H7 (cell line): ENCODE data around the gene RNF157. TPM values are rescaled to one million over a fixed set of nuclear protein-coding genes. Genes with fewer than 3 reads are reported as not detected.

Source experiments
- DNase-seq: peaks from one replicate; pipeline ENCODE4 v3.0.0; 2012
- H3K27me3 ChIP-seq: 2 replicates; pipeline ENCODE4 v1.6.0; 2011; ENCODE audit warnings: mild to moderate bottlenecking, low read length; ENCODE audit not compliant: control insufficient read depth, insufficient read depth
- H3K36me3 ChIP-seq: replicated peaks from 2 replicates; pipeline ENCODE4 v1.5.1; 2011; ENCODE audit warnings: low read length; ENCODE audit not compliant: control insufficient read depth, insufficient read depth
- H3K4me3 ChIP-seq: 2 replicates; pipeline ENCODE4 v1.5.1; 2011; ENCODE audit warnings: low read depth, mild to moderate bottlenecking, control low read depth, low read length, moderate library complexity; ENCODE audit not compliant: insufficient read depth
- total RNA-seq: library from RNA; depleted of rRNA; stranded (reverse); fragments of >200 nt; shearing (Covaris generic); gene quantifications from 2 replicates; pipeline ENCODE4 v1.2.3, GENCODE V29; 2014

Gene RNF157
- total RNA-seq, 1 experiment from 2014 or later, result 5.6 TPM

DNA sequence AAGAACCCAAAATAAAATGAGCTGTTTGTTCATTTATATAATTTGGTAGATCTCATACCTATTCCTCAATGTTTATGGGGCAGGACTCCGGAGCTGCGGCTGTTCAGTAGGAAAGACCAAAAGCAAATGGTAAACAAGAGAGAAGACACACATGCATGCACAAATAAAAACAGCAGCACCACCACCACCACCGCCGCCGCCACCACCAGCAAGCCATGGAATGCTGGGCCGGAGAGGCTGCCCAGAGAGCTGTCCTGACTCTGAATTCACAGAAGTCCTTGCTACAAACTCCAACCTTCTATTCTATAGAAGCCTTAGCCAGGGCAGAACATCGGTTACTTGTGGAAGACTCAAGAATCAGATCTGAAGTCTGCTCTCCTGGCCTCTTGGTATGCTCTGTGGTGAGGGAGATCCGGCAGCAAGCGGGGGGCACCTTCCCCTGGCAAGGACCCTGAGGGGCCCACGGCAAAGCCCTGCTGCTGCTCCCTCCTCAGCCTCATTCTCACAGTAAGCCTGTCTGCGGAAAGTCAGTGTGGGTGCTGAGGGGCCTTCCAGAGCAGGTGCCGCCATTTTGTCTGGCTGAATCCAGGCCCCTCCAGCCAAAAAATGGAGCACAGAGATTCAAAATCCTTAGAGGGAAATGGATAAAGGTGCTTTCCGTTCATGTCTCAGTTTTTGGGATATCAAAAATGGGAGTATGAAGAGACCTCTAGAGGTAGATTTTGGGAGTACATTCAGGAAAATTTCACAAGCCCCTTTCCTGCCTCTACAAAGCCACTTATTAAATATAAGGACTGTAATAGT is 92.9 kb downstream of the RNF157 start:
- H3K36me3 ChIP-seq, result no peaks in the 10 kb centered on the region
- H3K4me3 ChIP-seq, result no peak overlapping the region
- DNase-seq, result peak; percentile 71
- H3K27me3 ChIP-seq, result peaks cover 6% of the 10 kb centered on the region

DNA sequence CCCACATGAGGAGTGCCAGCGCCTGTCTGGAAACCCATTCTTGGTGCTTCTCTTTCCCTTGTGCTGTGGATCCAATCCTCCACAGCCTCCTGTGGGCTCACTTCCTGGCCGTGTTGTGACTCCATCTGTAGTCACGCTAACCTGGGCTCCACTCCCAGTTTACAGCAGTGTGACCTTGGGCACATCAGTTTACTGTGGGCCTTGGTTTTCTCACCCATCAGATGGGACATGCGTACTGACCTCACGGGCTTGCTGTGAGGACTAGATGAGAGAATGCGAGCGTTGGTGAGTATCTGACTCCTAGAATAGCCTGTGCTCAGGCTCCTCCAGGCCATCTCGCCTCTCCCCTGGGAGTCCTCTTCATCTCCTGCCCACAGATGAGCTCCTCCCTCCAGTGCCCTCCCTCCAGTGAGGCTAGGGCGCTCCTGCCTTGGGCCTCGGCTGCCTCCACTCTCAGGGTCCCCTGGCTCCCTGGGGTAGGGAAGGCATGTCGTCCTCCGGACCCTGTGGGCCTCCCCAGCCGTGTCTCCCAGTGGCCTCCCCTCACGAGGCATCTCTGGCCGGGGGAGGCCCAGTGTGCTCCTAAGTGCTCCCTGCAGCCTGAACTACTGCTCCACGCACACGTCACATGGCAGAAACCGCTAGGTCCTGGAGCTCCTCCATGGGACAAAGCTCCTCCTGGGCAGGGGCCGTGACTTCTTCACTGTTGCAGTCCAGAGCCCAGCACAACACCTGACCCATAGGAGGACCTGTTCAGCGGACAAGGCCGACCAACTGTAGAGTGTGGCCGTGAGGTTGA is 94.0 kb downstream of the RNF157 start:
- Histone ChIP-seq H3K4me3 (no peak overlapping the region), H3K27me3 (peaks cover 16% of the 10 kb centered on the region), H3K36me3 (no peaks in the 10 kb centered on the region)
- DNase-seq, result no peak

DNA sequence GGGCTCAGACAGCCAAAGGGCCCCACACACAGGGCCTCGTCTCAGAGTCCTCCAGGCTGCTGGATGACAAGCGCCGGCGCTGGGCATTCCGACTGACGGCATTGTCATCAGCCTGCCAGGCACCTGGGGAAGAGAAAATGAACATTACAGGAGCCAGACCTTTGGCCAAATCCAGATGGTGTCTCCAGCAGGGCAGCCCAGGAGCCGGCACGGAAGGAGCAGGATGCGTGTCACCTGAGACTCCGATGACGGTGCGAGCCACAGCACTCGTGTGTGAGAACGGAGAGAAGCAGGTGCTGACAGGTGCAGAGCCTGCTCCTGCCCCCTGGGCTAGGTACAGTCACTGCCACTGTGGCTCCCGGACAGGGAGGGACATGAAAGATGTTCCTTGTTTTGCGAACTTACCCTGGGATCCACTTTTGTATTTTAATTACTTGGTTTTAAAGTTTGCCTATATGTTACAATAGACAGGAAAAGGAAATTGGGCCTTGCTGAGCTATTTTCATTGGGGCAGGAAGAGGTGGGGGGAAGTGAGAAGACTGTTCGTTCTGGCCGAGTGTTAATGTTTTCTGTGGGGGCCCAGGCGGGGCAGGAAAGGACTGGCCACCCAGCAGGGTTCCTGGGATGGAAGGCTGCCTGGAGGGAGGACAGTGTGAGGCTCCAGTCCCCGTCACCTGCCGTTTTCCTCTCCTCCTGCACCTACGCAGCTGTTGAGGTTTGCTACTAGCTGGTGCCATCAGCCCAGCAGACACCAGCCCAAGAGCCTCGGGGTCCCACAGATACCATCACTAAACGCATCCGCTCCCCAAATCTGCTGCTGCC is 94.9 kb downstream of the RNF157 start:
- DNase-seq, result peak; percentile 65
- peaks cover 22% of the 10 kb centered on the region for H3K27me3 ChIP-seq
- no peaks in the 10 kb centered on the region for H3K36me3 ChIP-seq
- H3K4me3 ChIP-seq, result no peak overlapping the region

DNA sequence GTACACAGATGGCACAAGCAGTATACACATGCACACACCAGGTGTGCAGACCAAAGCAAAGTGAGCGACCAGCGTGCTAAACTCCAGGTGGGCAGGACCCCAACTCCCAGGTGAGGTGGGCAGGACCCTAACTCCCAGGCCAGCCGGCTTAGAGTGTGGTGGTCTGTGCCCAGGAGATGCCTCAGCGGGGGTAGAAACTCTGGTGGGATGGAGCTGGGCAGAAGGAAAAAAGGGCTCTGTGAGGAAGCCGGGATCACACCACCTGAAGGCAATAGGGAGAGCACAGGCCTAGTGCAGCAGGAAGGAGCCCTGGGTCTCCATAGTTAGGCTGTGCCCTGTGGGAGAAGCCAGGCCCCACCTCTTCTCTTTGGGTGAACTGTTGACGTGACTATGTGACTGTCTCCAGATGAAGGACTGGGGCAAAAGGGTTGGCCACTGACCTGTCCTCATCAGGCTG is 97.7 kb downstream of the RNF157 start:
- Histone ChIP-seq H3K36me3 (no peaks in the 10 kb centered on the region), H3K27me3 (peaks cover 50% of the 10 kb centered on the region), H3K4me3 (no peak overlapping the region)
- peak; percentile 52 for DNase-seq

DNA sequence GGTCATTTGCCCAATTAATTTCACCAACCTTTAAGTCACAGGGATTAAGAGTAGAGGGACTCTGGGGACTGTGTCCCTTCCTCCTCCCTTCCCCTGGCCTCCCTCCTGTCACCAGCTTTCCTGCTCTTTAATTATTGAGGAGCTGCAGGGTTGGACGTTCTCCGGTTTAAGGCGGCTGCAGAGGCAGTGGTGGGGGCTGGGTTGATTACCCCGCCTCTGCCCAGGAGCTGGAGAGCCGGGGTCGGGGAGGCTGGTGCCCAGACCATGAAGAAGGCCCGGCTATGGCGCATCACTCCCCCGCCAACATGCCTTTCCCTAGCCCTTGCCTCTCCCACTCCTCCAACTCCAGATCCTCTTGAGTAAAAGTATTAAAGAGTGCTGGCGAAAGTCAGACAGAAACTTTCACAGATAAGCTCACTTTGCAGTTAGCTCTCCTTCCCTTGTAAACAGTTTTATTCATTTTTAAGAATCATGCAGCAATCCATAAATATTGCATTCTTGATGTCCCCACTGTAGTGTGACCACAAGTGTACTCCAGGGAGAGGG is 98.2 kb downstream of the RNF157 start:
- Histone ChIP-seq H3K4me3 (peak overlapping the region; percentile 55), H3K36me3 (no peaks in the 10 kb centered on the region), H3K27me3 (peaks cover 55% of the 10 kb centered on the region)
- DNase-seq, result peak; percentile 66

DNA sequence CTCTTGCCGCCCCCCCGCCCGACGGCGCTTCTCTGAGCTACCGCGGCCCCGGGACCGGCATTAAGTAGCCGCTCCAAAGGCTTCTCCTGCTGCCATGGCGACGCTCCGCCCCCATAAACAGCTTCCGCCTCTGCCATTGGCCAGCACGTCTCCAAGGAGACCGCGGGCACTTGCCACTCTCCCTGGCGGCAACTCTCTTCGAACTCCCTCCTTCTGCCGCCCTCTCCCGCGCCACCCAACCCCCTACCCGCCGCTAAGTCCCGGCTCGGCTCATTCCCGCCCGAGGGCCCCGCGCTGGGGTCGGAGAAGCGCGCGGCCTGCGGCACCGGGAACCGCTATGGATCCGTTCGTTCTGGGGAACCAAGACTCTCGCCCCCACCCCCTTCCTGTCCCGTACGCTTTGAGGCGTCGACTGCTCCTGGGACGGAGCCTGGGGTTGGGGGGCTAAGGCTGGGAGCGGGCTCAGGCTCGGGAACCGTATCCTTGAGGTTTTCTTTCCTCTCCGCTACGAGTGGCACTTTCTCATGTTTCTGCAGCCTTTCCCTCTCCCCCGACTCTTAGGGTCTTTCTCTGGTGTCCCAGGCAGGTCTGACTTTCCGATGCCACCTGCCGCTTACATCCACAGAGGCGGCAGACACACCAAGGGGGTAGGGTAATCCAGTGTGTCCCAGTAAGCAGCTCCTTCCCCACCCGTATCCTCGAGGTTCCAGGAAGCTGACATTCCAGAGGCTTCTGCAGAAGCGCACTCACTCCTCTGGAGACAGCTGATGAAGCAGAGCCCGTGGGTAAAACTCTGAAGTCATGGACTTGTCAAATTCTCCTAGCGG is 98.9 kb downstream of the RNF157 start, which contains the start of gene FOXJ1:
Gene FOXJ1 (minus strand): TSS at position 34 of the 827 bp plus-strand sequence. CDS start 850 bp downstream, outside the sequence.
- Histone ChIP-seq H3K36me3 (no peaks in the 10 kb centered on the region), H3K4me3 (peak within 1 kb of the TSS; percentile 55), H3K27me3 (peaks cover 61% of the 10 kb centered on the region)
- DNase-seq, result peak; percentile 99

DNA sequence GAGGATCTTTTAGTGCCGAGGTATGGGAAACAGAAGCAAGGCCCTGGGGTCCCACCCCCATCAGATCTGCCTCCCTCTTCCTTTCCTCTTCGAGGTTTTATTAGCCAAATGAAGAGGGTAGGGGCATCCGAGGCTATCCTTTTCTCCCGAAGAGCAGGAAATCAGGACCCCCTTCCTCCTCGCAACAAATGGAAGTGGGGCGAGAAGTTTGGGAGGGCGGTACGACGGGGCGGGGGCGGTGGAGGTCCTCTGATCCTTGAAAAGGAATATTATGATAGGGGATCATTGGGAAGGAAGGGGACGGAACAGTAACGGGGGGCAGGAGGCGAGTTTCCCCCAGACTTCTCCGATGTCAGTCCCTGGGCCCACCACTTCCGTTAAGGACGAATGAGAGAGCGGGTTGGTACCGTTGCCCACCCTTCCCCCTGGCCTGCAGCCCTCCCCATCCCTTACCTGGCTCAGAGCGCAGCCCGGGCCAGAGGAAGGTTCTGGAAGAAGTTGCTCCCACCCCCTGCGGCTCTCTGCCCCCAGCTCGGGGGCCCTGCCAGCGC is 99.6 kb downstream of the RNF157 start:
- Histone ChIP-seq H3K36me3 (no peaks in the 10 kb centered on the region), H3K27me3 (peaks cover 68% of the 10 kb centered on the region), H3K4me3 (peak overlapping the region; percentile 55)
- DNase-seq, result peak; percentile 73

DNA sequence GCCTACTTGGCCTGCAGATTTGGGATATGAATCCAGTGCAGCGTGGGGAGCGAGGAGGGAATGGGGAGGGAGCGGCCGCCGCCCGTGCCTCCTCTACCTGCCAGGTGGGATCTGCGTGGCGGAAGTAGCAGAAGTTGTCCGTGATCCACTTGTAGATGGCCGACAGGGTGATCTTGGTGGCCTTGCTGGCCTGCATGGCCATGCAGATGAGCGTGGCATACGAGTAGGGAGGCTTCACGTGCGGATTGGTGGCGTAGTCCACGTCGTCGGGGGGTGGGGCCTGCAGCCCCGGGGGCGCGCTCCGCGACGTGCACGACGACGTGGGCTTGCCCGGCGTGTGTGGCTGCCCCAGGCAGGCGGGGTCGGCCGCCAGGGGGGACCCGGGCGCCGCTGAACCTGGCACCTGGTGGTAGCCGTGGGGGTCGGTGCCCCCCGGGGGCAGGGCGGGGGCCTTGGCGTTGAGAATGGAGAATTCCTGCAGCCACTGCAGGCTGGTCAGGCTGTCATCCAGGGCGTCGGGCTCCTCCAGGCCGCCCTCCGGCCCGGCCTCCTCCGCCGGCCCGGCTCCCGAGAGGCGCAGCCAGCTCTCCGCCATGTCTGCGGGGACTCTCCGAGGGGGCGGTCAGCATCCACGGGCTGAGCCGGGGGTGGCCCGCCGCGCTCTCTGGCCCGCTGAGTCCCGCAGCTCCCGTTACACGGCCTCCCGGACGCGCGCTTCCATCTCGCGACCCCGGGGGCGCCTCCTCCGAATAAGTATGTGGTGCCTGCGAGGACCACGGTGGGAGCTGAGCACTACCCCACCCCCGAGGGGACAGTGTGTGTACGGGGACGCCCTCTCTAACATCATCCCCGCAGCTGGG is 100.3 kb downstream of the RNF157 start:
- H3K36me3 ChIP-seq, result no peaks in the 10 kb centered on the region
- DNase-seq, result peak; percentile 85
- peak overlapping the region; percentile 55 for H3K4me3 ChIP-seq
- H3K27me3 ChIP-seq, result peaks cover 73% of the 10 kb centered on the region

DNA sequence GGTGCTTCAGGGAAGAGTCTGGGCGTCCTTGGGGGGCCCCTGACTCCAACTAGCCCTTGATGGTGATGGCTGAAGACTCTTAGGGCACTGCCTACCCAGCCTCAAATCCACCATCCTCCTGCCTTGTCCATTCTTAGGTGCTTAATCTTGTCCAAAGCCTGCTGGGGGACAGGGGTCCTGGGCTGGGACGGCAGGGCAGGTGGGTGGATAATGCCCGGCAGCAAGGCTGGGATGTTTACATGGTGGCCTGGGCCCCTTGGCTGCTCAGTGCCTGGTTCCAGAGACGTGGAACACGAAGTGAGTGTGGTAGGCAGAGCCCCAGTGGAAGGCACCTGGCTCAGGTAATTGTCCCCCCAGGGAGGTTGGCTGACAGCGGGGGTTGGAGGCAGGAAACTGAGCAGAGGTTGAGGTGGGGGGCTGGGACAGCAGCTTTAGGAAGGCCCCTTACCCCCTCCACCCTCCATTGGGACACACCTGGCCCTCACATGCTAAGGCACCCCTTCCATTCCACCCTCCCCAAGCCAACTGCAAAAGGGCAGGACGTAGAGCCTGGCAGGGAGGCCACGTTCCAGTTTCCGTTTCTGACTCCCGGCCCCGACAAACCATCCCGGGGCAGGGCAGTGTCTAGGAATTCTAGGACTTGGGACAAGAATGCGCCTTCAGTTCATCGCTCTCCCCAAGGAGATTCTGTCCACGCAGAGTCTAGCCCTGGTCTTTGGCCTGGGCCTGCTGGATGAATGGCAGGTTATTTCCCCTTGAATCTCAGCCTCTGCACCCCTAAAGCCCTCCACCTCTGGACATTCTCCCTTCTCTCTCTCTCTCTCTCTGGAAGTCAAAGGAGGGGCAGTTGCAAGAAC is 101.2 kb downstream of the RNF157 start:
- peak; percentile 66 for DNase-seq
- Histone ChIP-seq H3K36me3 (no peaks in the 10 kb centered on the region), H3K27me3 (peaks cover 74% of the 10 kb centered on the region), H3K4me3 (peak overlapping the region; percentile 55)

DNA sequence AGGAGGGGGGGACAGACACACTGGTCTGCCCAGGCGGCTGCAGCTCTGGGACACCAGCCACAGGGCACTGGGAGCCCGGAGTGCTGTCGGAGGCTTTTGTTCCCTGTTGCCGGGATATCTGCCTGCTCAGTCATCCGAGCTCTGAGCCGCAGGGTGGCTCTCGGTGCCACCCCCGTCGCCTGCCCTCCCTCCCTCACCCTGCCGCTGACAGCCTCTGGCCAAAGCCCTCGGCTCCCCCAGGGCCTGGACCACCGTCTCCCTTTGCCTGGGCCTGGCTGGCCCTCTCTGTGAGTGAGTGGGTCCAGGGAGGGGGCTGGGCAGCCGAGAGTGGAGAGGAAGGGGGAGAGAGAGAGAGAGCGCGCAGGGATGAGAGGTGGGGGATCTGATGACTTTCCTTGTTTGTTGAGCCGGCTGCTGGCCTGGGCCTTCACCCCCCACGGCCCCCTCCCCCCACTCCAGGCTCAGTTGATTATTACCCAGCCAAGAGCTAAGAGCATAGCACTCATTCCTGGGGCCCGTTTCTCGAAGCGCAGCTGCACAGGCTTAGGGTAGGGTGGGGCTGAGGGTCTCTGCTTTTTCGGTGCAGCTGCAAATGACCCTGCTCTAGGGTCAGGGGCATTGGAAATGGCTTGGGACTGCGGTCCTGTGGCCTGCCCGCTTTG is 101.9 kb downstream of the RNF157 start:
- H3K4me3 ChIP-seq, result peak overlapping the region; percentile 22; the same call in 1 of the 2 replicates
- peak; percentile 90 for DNase-seq
- H3K27me3 ChIP-seq, result peaks cover 71% of the 10 kb centered on the region
- no peaks in the 10 kb centered on the region for H3K36me3 ChIP-seq
